PC-9 (cell line): ENCODE results near the gene TRPM6. TPM values are rescaled to one million over a fixed set of nuclear protein-coding genes. Genes with fewer than 3 reads are reported as not detected.
"Not testable (repeated sequence)": the region's sequence is repeated elsewhere in the genome, so short reads cannot be mapped to it uniquely, and the experiment has no call there.

Experiments used
- BruUV-seq: library from RNA; stranded (reverse); fragments of 400-500 nt; replicated peaks from 2 replicates; lab custom pipeline; 2021; lab: Mats Ljungman, UMichigan
- CTCF ChIA-PET: fragments of 300-600 bp; sonication (Branson Sonifier 250); formaldehyde crosslinking; loops from one replicate; lab custom pipeline; 2022; ENCODE audit warnings: antibody characterized with exemption; lab: Charles Lee
- POLR2A ChIA-PET: fragments of 300-600 bp; sonication (Branson Sonifier 250); formaldehyde crosslinking; loops from one replicate; lab custom pipeline; 2022; ENCODE audit warnings: antibody characterized with exemption; ENCODE audit not compliant: unreplicated experiment; lab: Charles Lee
- DNase-seq, 2 experiments: peaks; one replicate each; pipeline versions ENCODE4 v3.0.0 to v3.0.0-alpha.2; 2015 to 2022; ENCODE audit warnings: mixed read lengths in 1 of 2
- H2AFZ ChIP-seq: fragments of 200-600 bp; sonication (generic); 2 replicates; pipeline ENCODE4 v1.8.1; 2017; ENCODE audit warnings: antibody characterized with exemption
- H3F3A ChIP-seq: fragments of 200-600 bp; sonication (generic); 2 replicates; pipeline ENCODE4 v1.8.1; 2017; ENCODE audit warnings: antibody characterized with exemption, mild to moderate bottlenecking, low read depth; ENCODE audit not compliant: insufficient read depth
- H3K27ac ChIP-seq: fragments of 200-600 bp; sonication (generic); 2 replicates; pipeline ENCODE4 v1.6.1; 2016; ENCODE audit warnings: mixed run types
- H3K27me3 ChIP-seq: fragments of 200-600 bp; sonication (generic); 2 replicates; pipeline ENCODE4 v1.6.1; 2016; ENCODE audit warnings: low read depth, mixed run types; ENCODE audit not compliant: insufficient read depth
- H3K36me3 ChIP-seq: fragments of 200-600 bp; sonication (generic); 2 replicates; pipeline ENCODE4 v1.6.1; 2016; ENCODE audit warnings: low read depth, mixed run types
- H3K4me1 ChIP-seq: fragments of 200-600 bp; sonication (generic); replicated peaks from 2 replicates; pipeline ENCODE4 v1.6.1; 2016; ENCODE audit warnings: mixed run types; ENCODE audit not compliant: insufficient read depth
- H3K4me2 ChIP-seq: fragments of 200-600 bp; sonication (generic); 2 replicates; pipeline ENCODE4 v1.6.1; 2017; ENCODE audit warnings: mixed run types
- H3K4me3 ChIP-seq: fragments of 200-600 bp; sonication (generic); 2 replicates; pipeline ENCODE4 v1.6.1; 2016; ENCODE audit warnings: mixed run types
- H3K79me2 ChIP-seq: fragments of 200-600 bp; sonication (generic); 2 replicates; pipeline ENCODE4 v1.6.1; 2017; ENCODE audit warnings: low read depth, mixed run types
- H3K9me2 ChIP-seq: fragments of 200-600 bp; sonication (generic); 2 replicates; pipeline ENCODE4 v1.8.1; 2017; ENCODE audit warnings: mild to moderate bottlenecking; ENCODE audit not compliant: insufficient read depth
- H3K9me3 ChIP-seq: fragments of 200-600 bp; sonication (generic); 2 replicates; pipeline ENCODE4 v1.8.1; 2016; ENCODE audit warnings: low read depth; ENCODE audit not compliant: insufficient read depth
- H4K20me1 ChIP-seq: fragments of 200-600 bp; sonication (generic); 2 replicates; pipeline ENCODE4 v1.8.1; 2017; ENCODE audit not compliant: insufficient read depth
- EZH2 ChIP-seq: fragments of 200-600 bp; sonication (generic); IDR thresholded peaks from 2 replicates; pipeline ENCODE4 v1.8.0; 2017; ENCODE audit warnings: antibody characterized with exemption, low read depth
- intact Hi-C: fragments of 100-400 bp; cut with micrococcal nuclease; formaldehyde crosslinking; loops from one replicate; pipeline ENCODE4 v1.10.0; 2022; ENCODE audit not compliant: unreplicated experiment
- total RNA-seq: library from RNA; stranded (reverse); gene quantifications from 2 replicates; pipeline ENCODE4 v1.2.3, GENCODE V29; 2021
- TF ChIP-seq, protein P1 (sequence below): fragments of 200-600 bp; sonication (generic); conservative IDR thresholded peaks from 2 replicates; pipeline ENCODE4 v1.6.1; 2017; ENCODE audit warnings: mixed run types, antibody characterized with exemption, mild to moderate bottlenecking, moderate library complexity

TRPM6 gene
- total RNA-seq, 1 experiment from 2014 or later = 0.09 TPM

DNA sequence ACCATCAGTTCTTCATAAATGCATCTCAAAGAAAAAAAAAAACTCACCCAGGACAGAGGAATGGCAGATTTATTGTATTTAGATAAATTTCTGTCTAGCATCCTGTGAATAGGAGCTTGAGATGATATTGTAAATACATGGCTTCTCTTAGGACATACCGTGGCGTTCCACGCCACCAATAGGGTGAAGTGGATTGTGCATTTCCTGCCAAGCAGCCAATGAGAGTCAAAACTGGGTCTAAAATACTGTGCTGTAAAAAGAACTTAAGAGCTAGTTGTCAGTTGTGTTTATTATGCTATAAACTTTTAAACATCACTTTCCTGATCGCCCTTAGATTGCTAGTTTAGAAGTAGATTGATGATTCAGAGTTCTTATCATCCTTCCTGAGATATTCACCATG is 20.9 kb upstream of the TRPM6 start:
- Histone ChIP-seq H3K4me1 (no peaks in the 10 kb centered on the region), H4K20me1 (no peaks in the 10 kb centered on the region), H2AFZ (no peak overlapping the region), H3K27ac (no peak overlapping the region), H3K4me2 (no peak overlapping the region), H3K9me2 (no peaks in the 10 kb centered on the region), H3K27me3 (no peaks in the 10 kb centered on the region), H3K79me2 (no peaks in the 10 kb centered on the region), H3K9me3 (no peaks in the 10 kb centered on the region), H3K36me3 (no peaks in the 10 kb centered on the region), H3K4me3 (no peak overlapping the region), H3F3A (no peaks in the 10 kb centered on the region)
- ChIA-PET POLR2A (no interaction called here), CTCF (interaction anchor here (0.6 kb wide), 1 partner anchor 119 kb away, joined by 11 read pairs; no protein-coding TSS in a partner anchor)
- TF ChIP-seq, protein P1, sequence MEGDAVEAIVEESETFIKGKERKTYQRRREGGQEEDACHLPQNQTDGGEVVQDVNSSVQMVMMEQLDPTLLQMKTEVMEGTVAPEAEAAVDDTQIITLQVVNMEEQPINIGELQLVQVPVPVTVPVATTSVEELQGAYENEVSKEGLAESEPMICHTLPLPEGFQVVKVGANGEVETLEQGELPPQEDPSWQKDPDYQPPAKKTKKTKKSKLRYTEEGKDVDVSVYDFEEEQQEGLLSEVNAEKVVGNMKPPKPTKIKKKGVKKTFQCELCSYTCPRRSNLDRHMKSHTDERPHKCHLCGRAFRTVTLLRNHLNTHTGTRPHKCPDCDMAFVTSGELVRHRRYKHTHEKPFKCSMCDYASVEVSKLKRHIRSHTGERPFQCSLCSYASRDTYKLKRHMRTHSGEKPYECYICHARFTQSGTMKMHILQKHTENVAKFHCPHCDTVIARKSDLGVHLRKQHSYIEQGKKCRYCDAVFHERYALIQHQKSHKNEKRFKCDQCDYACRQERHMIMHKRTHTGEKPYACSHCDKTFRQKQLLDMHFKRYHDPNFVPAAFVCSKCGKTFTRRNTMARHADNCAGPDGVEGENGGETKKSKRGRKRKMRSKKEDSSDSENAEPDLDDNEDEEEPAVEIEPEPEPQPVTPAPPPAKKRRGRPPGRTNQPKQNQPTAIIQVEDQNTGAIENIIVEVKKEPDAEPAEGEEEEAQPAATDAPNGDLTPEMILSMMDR = no peak
- no peak for TF ChIP-seq EZH2
- intact Hi-C loops = no loop called here
- DNase-seq = no peak
- no TSS peak for BruUV-seq

DNA sequence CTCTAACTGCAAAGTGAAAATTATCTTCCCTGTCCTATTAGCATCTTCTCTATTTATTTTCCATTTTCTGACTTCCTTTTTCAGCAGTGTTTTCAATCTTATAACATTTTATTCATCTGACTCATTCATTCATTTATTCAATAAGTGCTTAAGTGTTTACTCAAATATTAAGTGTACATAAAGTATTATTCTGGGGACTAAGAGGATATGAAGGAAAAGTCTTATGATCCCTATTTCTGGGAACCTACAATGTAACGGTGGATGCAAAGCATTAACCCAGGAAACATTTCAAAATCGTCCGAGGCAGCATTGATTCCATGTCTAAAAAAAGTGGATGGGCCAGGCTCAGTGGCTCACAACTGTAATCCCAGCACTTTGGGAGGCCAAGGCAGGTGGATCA is 19.4 kb upstream of the TRPM6 start:
- no peak for TF ChIP-seq EZH2
- TF ChIP-seq, protein P1 = no peak
- DNase-seq = no peak

DNA sequence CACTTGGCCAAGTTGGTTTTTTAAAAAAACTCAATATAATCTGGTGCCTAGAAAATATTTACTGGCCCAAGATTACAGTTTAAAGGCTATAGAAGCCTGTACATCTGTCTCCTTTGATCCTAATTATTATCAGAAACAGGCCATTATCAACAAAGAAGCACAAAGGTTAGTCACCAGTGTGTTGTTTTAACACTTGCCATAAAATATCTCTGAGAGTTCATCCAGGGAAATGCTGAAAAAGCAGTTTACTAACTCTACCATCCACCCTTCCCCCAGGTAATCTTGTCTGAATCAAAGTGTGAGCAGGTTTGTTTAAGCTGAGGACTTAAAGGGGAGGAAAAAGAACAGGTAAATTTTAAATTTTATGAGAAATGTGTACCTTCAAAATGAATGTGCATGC is 13.3 kb upstream of the TRPM6 start:
- Histone ChIP-seq H3K4me2 (no peak overlapping the region), H4K20me1 (no peaks in the 10 kb centered on the region), H3K4me1 (no peaks in the 10 kb centered on the region), H3K9me3 (no peaks in the 10 kb centered on the region), H3K9me2 (no peaks in the 10 kb centered on the region), H3K4me3 (no peak overlapping the region), H3F3A (no peaks in the 10 kb centered on the region), H2AFZ (no peak overlapping the region), H3K79me2 (no peaks in the 10 kb centered on the region), H3K27me3 (no peaks in the 10 kb centered on the region), H3K27ac (no peak overlapping the region), H3K36me3 (no peaks in the 10 kb centered on the region)
- ChIA-PET POLR2A (no interaction called here), CTCF (no interaction called here)
- BruUV-seq = no TSS peak
- TF ChIP-seq, protein P1 = no peak
- no peak for TF ChIP-seq EZH2
- DNase-seq = no peak
- intact Hi-C loops = no loop called here

More for the DNA sequence above, 19.4 kb upstream of the TRPM6 start:
- Histone ChIP-seq H3K27me3 (no peaks in the 10 kb centered on the region), H3K36me3 (no peaks in the 10 kb centered on the region), H3K27ac (no peak overlapping the region), H2AFZ (no peak overlapping the region), H3K79me2 (no peaks in the 10 kb centered on the region), H3K9me3 (no peaks in the 10 kb centered on the region), H3K4me3 (no peak overlapping the region), H3F3A (no peaks in the 10 kb centered on the region), H4K20me1 (no peaks in the 10 kb centered on the region), H3K4me1 (no peaks in the 10 kb centered on the region), H3K4me2 (no peak overlapping the region), H3K9me2 (no peaks in the 10 kb centered on the region)
- ChIA-PET POLR2A (no interaction called here), CTCF (no interaction called here)
- BruUV-seq = no TSS peak
- intact Hi-C loops = no loop called here

DNA sequence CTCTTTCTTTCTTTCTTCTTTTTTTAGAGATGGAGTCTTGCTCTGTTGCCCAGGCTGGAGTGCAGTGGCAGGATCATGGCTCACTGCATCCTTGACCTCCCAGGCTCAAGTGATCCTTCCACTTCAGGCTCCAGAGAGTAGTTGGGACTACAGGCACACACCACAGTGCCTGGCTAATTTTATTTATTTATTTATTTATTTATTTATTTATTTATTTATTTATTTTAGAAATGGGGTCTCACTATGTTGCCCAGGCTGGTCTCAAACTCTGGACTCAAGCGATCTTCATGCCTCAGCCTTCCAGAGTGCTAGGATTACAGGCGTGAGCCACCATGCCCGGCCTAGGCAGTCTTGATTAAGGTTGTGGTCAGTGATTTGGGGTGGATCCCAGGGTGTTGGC is 728 bp upstream of the TRPM6 start:
- H3K27ac ChIP-seq, H3K9me2 ChIP-seq, H3K4me1 ChIP-seq, H3K79me2 ChIP-seq, DNase-seq, H2AFZ ChIP-seq, H4K20me1 ChIP-seq, H3K36me3 ChIP-seq, CTCF ChIA-PET, H3K4me3 ChIP-seq, H3K4me2 ChIP-seq, POLR2A ChIA-PET, H3F3A ChIP-seq, BruUV-seq, H3K9me3 ChIP-seq, H3K27me3 ChIP-seq: not testable (repeated sequence)
- intact Hi-C loops = loop anchor here (2.0 to 10.0 kb wide), 2 partner anchors 106 to 186 kb away; no protein-coding TSS in a partner anchor
